Ecto neural progenitor cell (in vitro differentiated cells): ENCODE measurements around the gene CDH4.

Experiments used
- DNase-seq: peaks from one replicate; pipeline ENCODE4 v3.0.0-alpha.2; 2018; ENCODE audit warnings: low spot score

CDH4 gene

GRCh38 chr20:61766921-61767610 lies 515.0 kb downstream of the CDH4 start:
- DNase-seq, result no peak

GRCh38 chr20:61767761-61768494 lies 515.9 kb downstream of the CDH4 start:
- no peak for DNase-seq

DNA sequence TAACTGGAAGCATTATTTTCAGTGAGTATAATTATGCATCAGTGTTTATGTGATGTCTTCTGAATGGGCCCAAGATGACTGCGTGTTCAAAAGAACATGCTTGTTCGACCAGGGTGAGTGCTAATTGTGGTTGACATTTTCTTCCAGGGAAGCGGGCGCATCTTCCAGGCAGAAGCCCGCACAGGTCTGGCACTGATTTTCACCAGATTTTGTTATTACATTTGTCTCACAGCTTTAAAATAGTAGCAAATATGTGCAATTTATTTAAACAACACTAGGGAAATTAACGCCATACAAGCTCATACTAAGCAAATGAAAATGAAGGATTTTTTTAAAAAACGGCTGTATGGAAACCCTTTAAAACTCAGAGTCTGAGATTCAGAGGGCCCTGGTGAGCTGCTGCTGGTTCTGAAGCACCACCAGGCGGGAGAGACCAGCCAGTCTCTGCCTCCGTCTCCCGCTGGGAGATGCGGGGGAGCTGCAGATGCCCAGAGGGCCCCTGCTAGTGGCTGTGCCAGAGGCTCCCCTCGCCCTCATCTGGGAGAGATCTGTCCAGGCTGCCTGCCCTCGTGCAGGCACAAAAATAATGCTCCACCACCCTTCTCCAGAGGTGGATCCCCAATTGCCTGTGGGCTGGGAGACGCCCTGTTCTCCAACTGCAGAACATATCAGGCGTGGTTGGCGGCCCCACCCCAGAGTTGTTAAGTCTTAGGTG lies 516.7 kb downstream of the CDH4 start:
- DNase-seq, result no peak

GRCh38 chr20:61769286-61769832 lies 517.3 kb downstream of the CDH4 start:
- DNase-seq, result no peak

DNA sequence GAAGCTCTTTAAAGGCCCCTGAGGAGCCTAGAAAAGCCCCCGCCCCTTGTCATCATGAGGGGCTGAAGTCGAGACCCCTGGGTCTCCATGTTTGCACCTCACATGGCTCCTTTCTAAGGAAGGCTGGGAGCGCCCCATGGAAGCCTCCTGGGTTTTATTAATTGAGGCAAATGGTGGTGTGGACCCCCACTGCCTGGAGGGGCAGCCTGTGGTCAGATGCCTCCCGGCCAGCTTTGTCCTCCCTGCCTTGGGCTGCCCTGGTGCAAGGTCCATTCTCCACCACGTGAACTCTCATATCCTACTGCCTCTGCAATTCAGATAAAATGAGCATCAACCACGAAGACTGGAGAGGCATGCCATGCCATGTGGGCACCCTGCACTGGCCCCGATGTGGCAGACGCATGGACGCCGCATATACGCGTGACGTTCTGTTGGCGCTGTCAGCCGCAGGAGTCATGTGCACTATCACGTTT lies 518.1 kb downstream of the CDH4 start:
- no peak for DNase-seq

- no peak for DNase-seq
Measured at GRCh38 chr20:61771805-61772350, 519.8 kb downstream of the CDH4 start.

DNA sequence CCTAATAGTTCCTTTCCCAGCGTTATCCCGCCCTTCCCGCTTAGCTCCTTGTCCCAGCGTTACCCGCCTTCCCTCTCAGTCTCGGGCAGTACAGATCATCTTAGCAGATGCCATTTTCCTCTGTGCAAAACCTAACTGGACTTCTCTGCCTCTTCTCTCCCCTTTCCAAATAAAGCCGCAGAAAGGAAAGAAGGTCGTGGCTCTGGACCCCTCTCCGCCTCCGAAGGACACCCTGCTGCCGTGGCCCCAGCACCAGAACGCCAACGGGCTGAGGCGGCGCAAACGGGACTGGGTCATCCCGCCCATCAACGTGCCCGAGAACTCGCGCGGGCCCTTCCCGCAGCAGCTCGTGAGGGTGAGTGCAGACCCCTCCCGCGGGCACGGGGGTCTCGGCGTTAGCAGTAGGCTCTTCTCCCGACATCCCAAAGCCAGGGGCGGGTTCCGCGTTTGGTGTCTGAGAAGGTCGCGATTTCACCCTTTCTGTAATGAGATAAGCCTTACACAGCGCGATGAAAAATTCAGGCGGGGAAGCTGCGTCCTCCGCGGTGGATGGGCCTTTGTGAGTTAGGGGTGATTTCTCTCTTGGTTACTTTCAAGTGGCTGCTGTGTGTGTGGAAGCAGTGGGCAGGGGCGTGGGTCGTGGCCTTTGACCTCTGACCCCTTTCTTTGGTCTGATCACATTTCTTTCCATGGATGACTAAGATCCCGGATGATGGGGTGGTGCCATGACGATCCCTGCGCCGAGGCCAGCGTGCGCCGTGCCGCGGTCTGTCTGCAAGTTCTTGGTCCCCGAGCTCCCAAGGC lies 521.0 kb downstream of the CDH4 start:
- DNase-seq, result no peak

GRCh38 chr20:61773926-61774587 lies 522.0 kb downstream of the CDH4 start:
- no peak for DNase-seq

DNA sequence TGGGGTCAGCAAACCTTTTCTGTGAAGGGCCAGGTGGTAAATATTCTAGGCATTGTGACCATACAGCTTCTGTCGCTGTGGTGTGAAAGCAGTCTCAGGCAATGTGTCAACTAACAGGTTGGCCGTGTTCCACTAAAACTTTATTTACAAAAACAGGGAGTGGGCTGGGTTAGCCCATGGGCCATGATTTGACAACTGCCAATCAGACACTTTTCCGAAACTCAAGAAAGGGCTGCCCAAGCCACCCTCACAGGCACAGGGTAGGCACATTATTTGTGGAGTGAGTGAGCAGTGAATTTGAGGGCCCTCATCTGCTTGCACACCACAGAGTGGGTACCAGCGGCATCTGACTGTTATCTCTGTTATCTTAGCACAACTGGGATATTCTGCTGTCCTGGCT lies 523.4 kb downstream of the CDH4 start:
- no peak for DNase-seq

GRCh38 chr20:61776491-61777075 lies 524.5 kb downstream of the CDH4 start:
- no peak for DNase-seq

GRCh38 chr20:61777773-61778494 lies 525.9 kb downstream of the CDH4 start:
- no peak for DNase-seq

DNA sequence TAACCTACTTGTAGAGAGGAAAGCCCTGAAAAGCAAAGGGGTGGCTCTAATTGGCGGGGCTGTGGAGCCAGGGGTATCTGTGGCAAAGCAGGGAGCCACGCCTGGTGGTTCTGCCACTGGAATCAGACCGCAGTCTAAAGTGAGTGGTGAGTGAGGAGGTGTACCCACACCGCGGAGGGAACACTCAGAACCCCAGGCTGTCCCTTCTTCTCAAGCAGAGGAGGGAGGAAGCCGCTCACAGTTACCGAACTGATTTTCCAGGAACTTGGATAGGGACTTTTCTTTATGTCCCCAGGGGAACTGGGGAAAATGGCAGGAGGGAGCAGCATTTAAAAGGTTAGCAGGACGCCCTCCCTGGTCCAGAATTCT lies 526.4 kb downstream of the CDH4 start:
- no peak for DNase-seq

GRCh38 chr20:61779176-61779965 lies 527.3 kb downstream of the CDH4 start:
- DNase-seq, result no peak

GRCh38 chr20:61780066-61780465 lies 528.0 kb downstream of the CDH4 start:
- DNase-seq, result no peak

DNA sequence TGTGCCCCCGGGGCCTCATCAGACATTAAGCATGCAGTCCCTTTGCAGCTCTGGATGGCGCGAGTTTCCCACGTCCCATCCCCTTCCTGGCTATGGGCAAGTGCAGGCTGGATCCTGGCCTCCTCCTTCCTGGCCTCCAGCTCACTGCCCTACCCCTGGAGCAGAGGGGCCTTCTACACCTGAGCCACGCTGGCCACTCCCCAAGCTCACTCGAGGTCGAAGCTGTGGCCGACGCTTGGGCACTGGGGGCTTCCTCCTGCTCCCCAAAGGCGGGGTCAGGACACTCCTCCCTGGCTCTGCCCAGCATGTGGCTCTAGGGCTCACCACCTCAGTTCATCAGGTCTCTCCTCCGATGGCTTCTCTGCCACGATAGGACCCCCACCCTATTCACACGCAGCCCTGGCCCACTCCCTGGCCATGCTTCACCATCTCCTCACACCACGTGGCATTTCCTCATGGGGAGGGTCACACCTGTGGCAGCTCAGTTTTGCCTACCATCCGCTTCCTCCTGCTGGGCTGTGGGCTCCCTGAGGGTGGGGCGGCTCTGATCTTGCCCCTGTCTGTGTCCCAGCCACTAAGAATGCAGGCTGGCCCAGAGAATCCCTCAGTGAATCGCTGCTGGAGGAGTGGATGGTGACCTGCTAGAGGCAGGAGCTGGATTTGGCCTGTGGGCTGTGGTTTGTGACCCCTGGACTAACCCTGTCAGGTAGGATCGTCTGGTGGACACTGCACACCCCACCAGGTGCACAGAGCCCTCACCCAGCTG lies 532.9 kb downstream of the CDH4 start:
- no peak for DNase-seq

- no peak for DNase-seq
Measured at GRCh38 chr20:61785567-61785816, 533.4 kb downstream of the CDH4 start.

- DNase-seq, result no peak
Measured at GRCh38 chr20:61786230-61786629, 534.2 kb downstream of the CDH4 start.

GRCh38 chr20:61788343-61788742 lies 536.3 kb downstream of the CDH4 start:
- no peak for DNase-seq

GRCh38 chr20:61789329-61789728 lies 537.3 kb downstream of the CDH4 start:
- DNase-seq, result no peak
